Endothelial cell of umbilical vein (primary cell): Measurements from ENCODE around the gene EFEMP1. TPM values are rescaled to one million over a fixed set of nuclear protein-coding genes. Genes with fewer than 3 reads are reported as not detected.
A peak's percentile ranks its signal among the peaks of the same experiment; 100 is the strongest.

Experiments
- BruUV-seq: library from RNA; stranded (reverse); fragments of 400-500 nt; replicated peaks from 2 replicates; lab custom pipeline; 2021; lab: Mats Ljungman, UMichigan
- CTCF ChIA-PET: fragments of 300-600, 350-600 bp; sonication (Branson Sonifier 250); formaldehyde crosslinking; loops from one replicate; lab custom pipeline; 2021; ENCODE audit warnings: antibody characterized with exemption, inconsistent platforms; lab: Charles Lee
- POLR2A ChIA-PET: fragments of 300-600, 350-600 bp; sonication (Branson Sonifier 250); formaldehyde crosslinking; loops from one replicate; lab custom pipeline; 2021; ENCODE audit warnings: antibody characterized with exemption, inconsistent platforms; lab: Charles Lee
- DNase-seq: peaks from one replicate; pipeline ENCODE4 v3.0.0-alpha.2; 2011; ENCODE audit warnings: low read depth, low spot score
- FAIRE-seq: peaks from 2 replicates; lab custom pipeline; 2011; peaks lifted over from hg19 to GRCh38; lab: Jason Lieb, UNC
- H2AFZ ChIP-seq: 2 replicates; pipeline ENCODE4 v1.6.0; 2012; ENCODE audit warnings: low read depth, low read length, control low read depth, inconsistent platforms
- H3K27ac ChIP-seq: 2 replicates; pipeline ENCODE4 v1.5.1; 2011; ENCODE audit warnings: low read depth, mild to moderate bottlenecking, control low read depth, low read length, moderate library complexity; ENCODE audit not compliant: insufficient read depth
- H3K27me3 ChIP-seq, 2 experiments: 2 replicates each; pipeline versions ENCODE4 v1.6.0 to v1.6.1; 2011; ENCODE audit warnings: low read length in 2 of 2, mixed read lengths in 1 of 2; ENCODE audit not compliant: control insufficient read depth in 2 of 2, insufficient read depth in 2 of 2
- H3K36me3 ChIP-seq, 2 experiments: 2 replicates in 1 of 2; 3 replicates in 1 of 2; pipeline ENCODE4 v1.5.1; 2011; ENCODE audit warnings: low read length in 2 of 2, mild to moderate bottlenecking in 1 of 2, moderate library complexity in 1 of 2; ENCODE audit not compliant: control insufficient read depth in 2 of 2, insufficient read depth in 2 of 2; ENCODE audit errors: extremely low read depth in 1 of 2
- H3K4me1 ChIP-seq: 3 replicates; pipeline ENCODE4 v1.5.1; 2011; ENCODE audit warnings: mild to moderate bottlenecking, low read length; ENCODE audit not compliant: control insufficient read depth, insufficient read depth; ENCODE audit errors: extremely low read depth
- H3K4me2 ChIP-seq: 2 replicates; pipeline ENCODE4 v1.6.1; 2011; ENCODE audit warnings: low read length, control low read depth, mixed read lengths; ENCODE audit not compliant: insufficient read depth
- H3K4me3 ChIP-seq, 3 experiments: fragments of 200-600 bp in 1 of 3; sonication (generic), shearing (Covaris generic) in 1 of 3; replicated peaks in 1 of 3; 2 replicates each; pipeline ENCODE4 v1.5.1; 2011 to 2016; ENCODE audit warnings: control low read depth in 3 of 3, low read length in 3 of 3, mild to moderate bottlenecking in 2 of 3, inconsistent platforms in 1 of 3, low read depth in 1 of 3, moderate library complexity in 1 of 3; ENCODE audit not compliant: insufficient read depth in 1 of 3
- H3K79me2 ChIP-seq: 2 replicates; pipeline ENCODE4 v1.6.0; 2012; ENCODE audit warnings: low read length, inconsistent platforms; ENCODE audit not compliant: control insufficient read depth, insufficient read depth
- H3K9ac ChIP-seq: replicated peaks from 2 replicates; pipeline ENCODE3; 2011; ENCODE audit warnings: low read length, control low read depth; ENCODE audit not compliant: insufficient read depth; ENCODE audit errors: extremely low read depth
- H3K9me1 ChIP-seq: replicated peaks from 3 replicates; pipeline ENCODE4 v1.6.0; 2011; ENCODE audit warnings: mild to moderate bottlenecking, low read length; ENCODE audit not compliant: control insufficient read depth, insufficient read depth; ENCODE audit errors: extremely low read depth
- H3K9me3 ChIP-seq: replicated peaks from 2 replicates; pipeline ENCODE4 v1.5.1; 2012; ENCODE audit warnings: low read length, inconsistent platforms; ENCODE audit not compliant: control insufficient read depth, insufficient read depth
- H4K20me1 ChIP-seq: replicated peaks from 2 replicates; pipeline ENCODE3; 2011; ENCODE audit warnings: mild to moderate bottlenecking, low read length; ENCODE audit not compliant: control insufficient read depth, insufficient read depth; ENCODE audit errors: extremely low read depth
- CTCF ChIP-seq, 2 donors: IDR thresholded peaks; 1 replicate in 1 of 2; 2 replicates in 1 of 2; pipeline ENCODE4 v1.5.1; 2011; ENCODE audit warnings: low read length in 2 of 2, mild to moderate bottlenecking in 2 of 2, moderate library complexity in 2 of 2, control low read depth in 1 of 2, inconsistent platforms in 1 of 2, low read depth in 1 of 2; ENCODE audit not compliant: insufficient read depth in 1 of 2; ENCODE audit errors: extremely low read depth in 1 of 2
- EZH2 ChIP-seq: IDR thresholded peaks from 2 replicates; pipeline ENCODE4 v1.6.1; 2012; ENCODE audit warnings: borderline replicate concordance, low read depth, mild to moderate bottlenecking, moderate library complexity, low read length, inconsistent platforms; ENCODE audit not compliant: severe bottlenecking
- FOS ChIP-seq: IDR thresholded peaks from 2 replicates; pipeline ENCODE4 v1.6.1; 2011; ENCODE audit warnings: mild to moderate bottlenecking, low read length, moderate library complexity, borderline replicate concordance; ENCODE audit not compliant: insufficient read depth
- GATA2 ChIP-seq: IDR thresholded peaks from 2 replicates; pipeline ENCODE4 v1.7.0; 2011; ENCODE audit warnings: low read depth, mild to moderate bottlenecking, moderate library complexity, mixed read lengths, low read length; ENCODE audit not compliant: insufficient read length, insufficient read depth
- JUN ChIP-seq: IDR thresholded peaks from 2 replicates; pipeline ENCODE4 v1.6.1; 2011; ENCODE audit warnings: borderline replicate concordance, low read depth; ENCODE audit not compliant: insufficient read length, insufficient read depth
- MAX ChIP-seq: IDR thresholded peaks from 2 replicates; pipeline ENCODE4 v1.6.1; 2011; ENCODE audit not compliant: insufficient read depth, insufficient read length
- MYC ChIP-seq: IDR thresholded peaks from one replicate; pipeline ENCODE4 v1.6.1; 2011; ENCODE audit warnings: mild to moderate bottlenecking, low read depth, low read length
- POLR2A ChIP-seq: IDR thresholded peaks from 2 replicates; pipeline ENCODE4 v1.6.1; 2012; ENCODE audit warnings: low read depth, mild to moderate bottlenecking, control low read depth, low read length
- POLR2AphosphoS5 ChIP-seq: IDR thresholded peaks from 2 replicates; pipeline ENCODE4 v1.6.1; 2012; ENCODE audit warnings: low read depth, mild to moderate bottlenecking, control low read depth, low read length, moderate library complexity; ENCODE audit not compliant: insufficient read depth
- dilution Hi-C: fragments of 300-500 bp; cut with MboI; formaldehyde crosslinking; loops from one replicate; pipeline ENCODE4 v1.15.0; 2019; ENCODE audit warnings: low sequenced_read_pairs; ENCODE audit not compliant: extremely low pct_ligation_motif_present
- intact Hi-C: fragments of 100-400 bp; cut with micrococcal nuclease; formaldehyde crosslinking; loops from one replicate; pipeline ENCODE4 v1.10.0; 2022
- polyA plus RNA-seq, 4 experiments: library from polyadenylated mRNA; depleted of rRNA in 3 of 4; stranded (reverse) in 3 of 4; unstranded in 1 of 4; fragments of >200 nt; gene quantifications; 2 replicates each; pipeline versions ENCODE4 v1.2.1 to v1.2.3, GENCODE V29; 2011 to 2012; ENCODE audit warnings: missing spikeins in 1 of 4
- total RNA-seq: library from RNA; stranded (reverse); gene quantifications from 2 replicates; pipeline ENCODE4 v1.2.3, GENCODE V29; 2021

EFEMP1 gene
- total and polyA plus RNA-seq, 2 donors (not counting 3 experiments of a cell fraction or from before 2014, with no cell fraction given): 2,981 to 11,813 TPM

- CTCF ChIA-PET: interaction anchor here (0.8 to 1.1 kb wide), 2 partner anchors 14 to 93 kb away, joined by 3 to 5 read pairs; no protein-coding TSS in a partner anchor
- no TSS peak for BruUV-seq
- H3K9me1 ChIP-seq: no peaks in the 10 kb centered on the region
- DNase-seq: no peak
- dilution Hi-C loops (no loop called here), intact Hi-C loops (loop anchor here (5.0 kb wide), 1 partner anchor 268 kb away; no protein-coding TSS in a partner anchor)
- H4K20me1 ChIP-seq: no peaks in the 10 kb centered on the region
- H3K36me3 ChIP-seq: peaks cover 16 to 29% of the 10 kb centered on the region in 2 experiments
- no peak for FAIRE-seq
- no peaks in the 10 kb centered on the region for H3K9me3 ChIP-seq
- no peak for TF ChIP-seq JUN
- peak; percentile 72 for TF ChIP-seq POLR2A
- peak; percentile 66 for TF ChIP-seq POLR2AphosphoS5
- H3K4me2 ChIP-seq: no peak overlapping the region
- H3K27ac ChIP-seq: no peak overlapping the region
- H3K79me2 ChIP-seq: peaks cover 2% of the 10 kb centered on the region
- H3K4me1 ChIP-seq: peaks cover 56% of the 10 kb centered on the region
- no peak overlapping the region for H3K4me3 ChIP-seq
- H3K27me3 ChIP-seq: no peaks in the 10 kb centered on the region
- H3K9ac ChIP-seq: no peak overlapping the region
- H2AFZ ChIP-seq: no peak overlapping the region
- POLR2A ChIA-PET: no interaction called here
Observed at GRCh38 chr2:55864351-55865084, 59.1 kb downstream of the EFEMP1 start.

- H3K27me3 ChIP-seq: no peaks in the 10 kb centered on the region
- H3K36me3 ChIP-seq: peaks cover 12 to 18% of the 10 kb centered on the region in 2 experiments
- no peaks in the 10 kb centered on the region for H4K20me1 ChIP-seq
- peaks cover 54% of the 10 kb centered on the region for H3K4me1 ChIP-seq
- TF ChIP-seq GATA2 (peak; percentile 76), EZH2 (no peak), MAX (no peak), POLR2AphosphoS5 (peak; percentile 86), CTCF (IDR thresholded peaks at IDR 0.05; ENCODE audit: extremely low read depth in 1 of 2, insufficient read depth in 1 of 2, low read depth in 1 of 2, low read length in 2 of 2) (no peak), FOS (peak; percentile 73), POLR2A (peak; percentile 80), JUN (peak; percentile 99), MYC (no peak)
- H3K4me2 ChIP-seq: peak overlapping the region; percentile 57
- dilution Hi-C loops: no loop called here
- ChIA-PET CTCF (interaction anchor here (1.3 to 2.0 kb wide), 2 partner anchors 91 to 145 kb away, joined by 5 to 13 read pairs; no protein-coding TSS in a partner anchor), POLR2A (interaction anchor here (0.6 kb wide), 1 partner anchor 8 kb away, joined by 3 read pairs; no protein-coding TSS in a partner anchor)
- H3K9ac ChIP-seq: peak overlapping the region; percentile 73
- DNase-seq: peak; percentile 98
- intact Hi-C loops: loop anchor here (1.0 to 5.0 kb wide), 8 partner anchors 22 to 269 kb away; no protein-coding TSS in a partner anchor
- no peak overlapping the region for H2AFZ ChIP-seq
- no peak overlapping the region for H3K4me3 ChIP-seq
- peak overlapping the region; percentile 92 for H3K27ac ChIP-seq
- no peaks in the 10 kb centered on the region for H3K9me3 ChIP-seq
- peaks cover 2% of the 10 kb centered on the region for H3K79me2 ChIP-seq
- peak; percentile 93 for FAIRE-seq
- no TSS peak for BruUV-seq
- no peaks in the 10 kb centered on the region for H3K9me1 ChIP-seq
Observed at GRCh38 chr2:55862673-55863390, 60.8 kb downstream of the EFEMP1 start.
